SKM-1 treated with dmso at 0.1 percent for 144 hours (cell line): Measurements from ENCODE around the gene UBE2D4.
"Not testable (repeated sequence)": the region's sequence is repeated elsewhere in the genome, so short reads cannot be mapped to it uniquely, and the experiment has no call there.

ENCODE experiments used
- DNase-seq: peaks from one replicate; lab custom pipeline; 2025; ENCODE audit not compliant: unreplicated experiment; lab: John Stamatoyannopoulos, UW

UBE2D4 gene

GRCh38 chr7:43925984-43926797 lies at the start of gene UBE2D4:
Gene UBE2D4 (plus strand): TSS chr7:43926436. CDS start chr7:43926533, 97 bp downstream.
- DNase-seq: peak; percentile 77

DNA sequence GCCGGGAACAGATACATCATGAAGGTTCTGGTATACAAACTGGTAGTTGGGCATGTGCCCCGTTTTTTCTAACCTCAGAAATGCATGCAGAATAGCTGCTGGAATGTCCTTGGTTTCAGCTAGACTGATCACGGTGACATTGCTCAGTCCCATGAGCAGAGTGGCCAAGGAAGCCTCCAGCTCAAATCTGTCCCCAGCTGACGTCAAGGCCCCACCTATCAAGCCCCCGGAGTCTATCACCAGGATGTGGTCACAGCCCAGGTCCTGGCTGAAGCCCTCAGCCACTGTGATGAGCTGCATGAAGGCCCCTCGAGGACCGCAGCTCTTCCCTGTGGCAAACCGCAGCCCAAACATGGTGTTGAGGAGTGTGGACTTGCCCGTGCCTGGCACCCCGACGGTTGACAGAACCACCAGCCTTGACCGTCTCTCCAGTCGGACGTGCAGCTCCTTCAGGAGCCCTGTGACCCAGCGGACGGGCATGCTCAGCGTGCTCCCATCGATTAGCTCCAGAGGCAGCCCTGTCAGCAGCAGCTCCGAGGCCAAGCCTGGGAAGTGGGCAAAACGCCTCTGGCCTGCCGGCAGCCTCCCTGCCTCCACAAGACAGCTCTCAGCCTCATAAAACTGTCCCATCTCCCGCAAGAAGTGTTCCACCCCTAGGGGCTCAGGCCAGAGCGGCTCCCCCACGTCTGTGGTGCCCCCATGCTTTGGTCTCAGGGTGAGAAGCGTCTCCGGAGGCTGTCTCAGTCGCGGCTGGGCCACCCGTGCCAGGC lies 49.1 kb upstream of the UBE2D4 start:
- DNase-seq: no peak

GRCh38 chr7:43877968-43878864 lies 48.0 kb upstream of the UBE2D4 start:
- DNase-seq: no peak

GRCh38 chr7:43878867-43879266 lies 47.4 kb upstream of the UBE2D4 start:
- no peak for DNase-seq

GRCh38 chr7:43879477-43879876 lies 46.8 kb upstream of the UBE2D4 start:
- DNase-seq: no peak

DNA sequence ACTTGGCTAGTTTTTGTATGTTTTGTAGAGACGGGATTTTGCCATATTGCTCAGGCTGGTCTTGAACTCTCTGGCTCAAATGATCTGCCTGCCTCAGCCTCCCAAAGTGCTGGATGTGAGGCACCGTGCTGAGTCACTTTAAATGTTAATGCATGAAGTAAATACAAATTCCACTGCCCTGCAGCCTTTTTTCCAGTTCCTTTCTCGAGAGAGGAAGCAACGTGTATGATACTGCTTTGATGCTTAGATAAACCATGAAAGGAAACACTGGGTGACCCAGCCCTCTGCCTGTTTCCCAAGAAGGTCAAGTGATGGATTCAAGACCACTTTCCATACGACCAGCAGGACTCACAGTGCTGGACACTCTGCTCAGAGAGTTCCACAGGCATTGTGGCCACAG lies 45.6 kb upstream of the UBE2D4 start:
- no peak for DNase-seq

DNA sequence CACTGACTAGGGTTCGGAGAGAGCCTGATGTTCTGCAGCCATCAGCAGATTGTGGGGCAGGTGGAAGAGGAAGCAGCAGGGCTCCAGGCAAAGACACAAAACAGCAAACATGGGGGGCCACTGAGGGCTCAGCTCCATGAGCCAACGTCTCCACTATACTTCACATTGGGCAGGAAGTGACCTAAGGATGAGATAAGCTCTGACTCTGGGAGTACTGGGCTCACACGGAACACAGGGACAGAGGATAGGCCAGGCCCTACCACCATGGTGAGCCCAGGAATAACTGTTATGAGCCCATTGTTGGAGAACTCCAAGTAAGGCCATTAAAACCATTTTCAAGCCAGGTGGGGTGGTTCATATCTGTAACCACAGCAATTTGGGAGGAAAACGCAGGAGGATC lies 42.0 kb upstream of the UBE2D4 start:
- DNase-seq: no peak

DNA sequence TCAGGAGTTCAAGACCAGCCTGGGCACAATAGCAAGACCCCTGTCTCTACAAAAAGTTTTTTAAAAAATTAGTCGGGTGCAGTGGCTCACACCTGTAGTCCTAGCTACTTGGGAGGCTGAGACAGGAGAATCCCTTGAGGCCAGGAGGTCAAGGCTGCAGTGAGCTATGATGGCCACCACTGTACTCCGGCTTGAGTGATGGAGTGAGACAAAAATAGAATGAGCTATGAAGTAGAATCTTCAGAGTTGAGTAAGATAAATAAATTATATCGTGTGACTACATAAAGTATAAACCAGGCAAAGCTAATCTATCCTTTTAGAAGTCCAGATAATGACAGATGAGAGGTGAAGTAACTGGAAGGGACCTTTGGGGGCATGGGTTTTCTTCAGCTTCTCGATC lies 41.6 kb upstream of the UBE2D4 start:
- DNase-seq: no peak

GRCh38 chr7:43888993-43889945 lies 37.0 kb upstream of the UBE2D4 start:
- no peak for DNase-seq

- no peak for DNase-seq
Measured at GRCh38 chr7:43890468-43890867, 35.8 kb upstream of the UBE2D4 start.

DNA sequence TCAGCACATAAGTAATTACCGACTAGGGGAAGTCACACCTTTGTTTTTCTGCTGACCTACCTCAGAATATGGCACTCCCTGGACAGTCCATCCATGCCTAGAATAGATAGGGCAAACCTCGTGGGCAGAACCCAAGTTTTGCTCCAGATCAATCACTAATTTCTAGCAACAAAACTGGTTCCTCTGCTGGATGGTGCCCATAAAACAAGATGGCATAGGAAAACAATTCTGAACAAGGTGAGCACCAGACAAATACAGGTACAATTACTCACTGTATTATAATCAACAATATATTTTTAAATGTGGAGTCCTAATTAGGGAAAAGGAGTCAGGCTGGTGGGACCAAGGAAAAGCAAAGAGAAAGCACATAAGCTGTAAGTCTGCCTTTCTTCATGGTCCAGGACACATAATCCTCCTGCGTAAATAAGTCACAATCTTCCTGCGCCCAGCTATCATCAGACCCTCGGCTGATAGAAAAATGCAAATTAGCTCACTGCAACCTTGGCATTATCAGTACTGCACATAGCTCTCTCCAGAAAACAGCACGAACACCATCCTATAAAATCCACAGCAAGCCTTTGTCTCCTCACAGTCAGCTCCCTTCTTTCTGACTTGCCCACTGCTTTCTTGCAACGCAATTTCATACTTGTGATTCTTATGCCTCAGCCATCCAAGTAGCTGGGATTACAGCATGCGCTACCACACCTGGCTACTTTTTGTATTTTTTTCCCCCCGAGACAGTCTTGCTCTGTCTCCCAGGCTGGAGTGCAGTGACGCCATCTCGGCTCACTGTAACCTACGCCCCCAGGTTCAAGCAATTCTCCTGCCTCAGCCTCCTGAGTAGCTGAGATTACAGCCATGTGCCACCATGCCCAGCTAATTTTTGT lies 34.9 kb upstream of the UBE2D4 start:
- no peak for DNase-seq

- DNase-seq: no peak
Measured at GRCh38 chr7:43895847-43896415, 30.3 kb upstream of the UBE2D4 start.

DNA sequence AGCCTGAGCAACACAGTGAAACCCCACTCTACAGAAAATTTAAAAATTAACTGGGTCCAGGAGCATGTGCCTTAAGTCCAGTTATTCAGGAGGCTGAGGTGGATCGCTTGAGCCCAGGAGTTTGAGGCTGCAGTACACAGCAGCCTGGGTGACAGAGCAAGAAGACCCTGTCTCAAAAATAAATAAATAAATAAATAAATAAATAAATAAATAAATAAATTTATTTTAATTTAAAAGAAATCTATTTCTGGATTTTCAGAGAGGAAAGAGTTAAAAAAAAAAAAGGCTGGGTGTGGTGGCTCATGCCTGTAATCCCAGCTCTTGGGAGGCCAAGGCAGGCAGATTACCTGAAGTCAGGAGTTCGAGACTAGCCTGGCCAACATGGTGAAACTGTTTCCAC lies 27.7 kb upstream of the UBE2D4 start:
- DNase-seq: not testable (repeated sequence)

DNA sequence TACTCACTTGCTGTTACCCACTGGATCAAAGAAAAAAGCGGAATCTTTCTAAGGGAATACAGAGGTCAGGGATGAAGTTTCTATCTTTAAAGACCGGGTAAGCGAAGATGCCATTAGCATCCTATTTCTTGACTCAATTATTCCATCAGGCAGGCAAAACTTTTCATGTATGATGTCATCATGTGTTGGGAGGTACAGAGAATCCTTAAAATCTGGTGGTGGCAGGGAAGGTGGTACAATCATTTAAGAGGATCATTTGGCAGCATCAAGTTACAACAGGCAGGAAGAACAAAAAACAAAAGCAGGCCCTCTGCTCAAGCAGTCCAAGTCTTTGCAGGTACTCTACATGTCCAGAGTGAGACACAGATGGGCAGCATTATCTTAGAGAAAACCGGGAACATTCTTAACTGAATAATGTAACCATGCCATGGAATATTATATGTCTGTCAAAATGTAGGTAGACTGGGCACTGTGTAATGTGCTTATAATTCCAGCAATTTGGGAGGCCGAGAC lies 23.6 kb upstream of the UBE2D4 start:
- DNase-seq: no peak

- DNase-seq: no peak
Measured at GRCh38 chr7:43904533-43905208, 21.6 kb upstream of the UBE2D4 start.

GRCh38 chr7:43905209-43905946 lies 20.9 kb upstream of the UBE2D4 start:
- DNase-seq: no peak

GRCh38 chr7:43905956-43906330 lies 20.3 kb upstream of the UBE2D4 start:
- no peak for DNase-seq
